H1 (cell line): ENCODE results near the gene TEX54. TPM values are rescaled to one million over a fixed set of nuclear protein-coding genes. Genes with fewer than 3 reads are reported as not detected.

Experiments used
- CTCF ChIA-PET: fragments of 300-600 bp; sonication (Branson Sonifier 250); formaldehyde crosslinking; loops from one replicate; lab custom pipeline; 2021; ENCODE audit not compliant: partially characterized antibody; lab: Charles Lee
- POLR2A ChIA-PET: fragments of 300-600 bp; sonication (Branson Sonifier 250); formaldehyde crosslinking; loops from one replicate; lab custom pipeline; 2021; ENCODE audit warnings: inconsistent platforms; ENCODE audit not compliant: partially characterized antibody; lab: Charles Lee
- DNase-seq, 2 experiments: peaks; one replicate each; pipeline versions ENCODE4 v3.0.0 to v3.0.0-alpha.2; 2010 to 2022; ENCODE audit warnings: low spot score in 2 of 2, low read depth in 1 of 2, mixed read lengths in 1 of 2
- FAIRE-seq: peaks from 2 replicates; lab custom pipeline; 2011; peaks lifted over from hg19 to GRCh38; lab: Jason Lieb, UNC
- H2AFZ ChIP-seq: 2 replicates; pipeline ENCODE4 v1.8.1; 2012; ENCODE audit warnings: low read length, inconsistent platforms
- H2AK5ac ChIP-seq: 2 replicates; pipeline ENCODE4 v1.6.1; 2013; ENCODE audit warnings: low read depth, low read length
- H2BK120ac ChIP-seq: replicated peaks from 2 replicates; pipeline ENCODE3; 2013; ENCODE audit warnings: low read depth, low read length, inconsistent platforms
- H2BK12ac ChIP-seq: 2 replicates; pipeline ENCODE4 v1.6.1; 2013; ENCODE audit warnings: low read depth, low read length
- H2BK15ac ChIP-seq: 2 replicates; pipeline ENCODE4 v1.6.1; 2013; ENCODE audit warnings: low read length
- H2BK20ac ChIP-seq: 2 replicates; pipeline ENCODE4 v1.6.1; 2013; ENCODE audit warnings: low read length
- H2BK5ac ChIP-seq: 2 replicates; pipeline ENCODE4 v1.6.1; 2013; ENCODE audit warnings: low read depth, low read length
- H3K14ac ChIP-seq: 2 replicates; pipeline ENCODE4 v1.6.1; 2013; ENCODE audit warnings: inconsistent platforms; ENCODE audit not compliant: insufficient read length
- H3K18ac ChIP-seq: 2 replicates; pipeline ENCODE4 v1.6.1; 2013; ENCODE audit warnings: low read length; ENCODE audit errors: extremely low read depth
- H3K23ac ChIP-seq: 2 replicates; pipeline ENCODE4 v1.6.1; 2013; ENCODE audit warnings: inconsistent platforms; ENCODE audit not compliant: insufficient read length
- H3K23me2 ChIP-seq: 2 replicates; pipeline ENCODE4 v1.6.1; 2013; ENCODE audit warnings: low read depth, low read length
- H3K27ac ChIP-seq: 2 replicates; pipeline ENCODE4 v1.6.1; 2011; ENCODE audit warnings: low read depth, low read length, inconsistent platforms
- H3K27me3 ChIP-seq, 4 experiments: replicated peaks in 1 of 4; 1 replicate in 1 of 4; 2 replicates in 3 of 4; pipeline versions ENCODE4 v1.6.1 to v1.8.1; 2011 to 2013; ENCODE audit warnings: low read length in 3 of 4, mild to moderate bottlenecking in 3 of 4, inconsistent platforms in 2 of 4, mixed read lengths in 2 of 4, moderate library complexity in 1 of 4; ENCODE audit not compliant: control insufficient read depth in 3 of 4, insufficient read depth in 3 of 4; ENCODE audit errors: extremely low read depth in 1 of 4
- H3K36me3 ChIP-seq, 4 experiments: 2 replicates each; pipeline versions ENCODE4 v1.6.1 to v1.8.1; 2011 to 2013; ENCODE audit warnings: mild to moderate bottlenecking in 4 of 4, low read length in 3 of 4, moderate library complexity in 2 of 4, control low read depth in 1 of 4, inconsistent platforms in 1 of 4; ENCODE audit not compliant: insufficient read depth in 4 of 4, control insufficient read depth in 2 of 4
- H3K4ac ChIP-seq: replicated peaks from 2 replicates; pipeline ENCODE3; 2013; ENCODE audit warnings: low read length, low read depth, mixed read lengths, inconsistent platforms; ENCODE audit not compliant: insufficient read length
- H3K4me1 ChIP-seq, 4 experiments: replicated peaks in 1 of 4; 1 replicate in 1 of 4; 2 replicates in 3 of 4; pipeline versions ENCODE4 v1.6.1 to v1.8.1; 2011 to 2013; ENCODE audit warnings: low read length in 3 of 4, inconsistent platforms in 2 of 4, mixed read lengths in 1 of 4; ENCODE audit not compliant: insufficient read depth in 4 of 4, control insufficient read depth in 3 of 4
- H3K4me2 ChIP-seq, 2 experiments: 2 replicates each; pipeline versions ENCODE4 v1.6.1 to v1.8.1; 2011 to 2013; ENCODE audit warnings: low read depth in 2 of 2, low read length in 2 of 2, control low read depth in 1 of 2, inconsistent platforms in 1 of 2, mild to moderate bottlenecking in 1 of 2; ENCODE audit not compliant: insufficient read depth in 1 of 2
- H3K4me3 ChIP-seq, 4 experiments: fragments of 200-600, 300-600 bp in 1 of 4; sonication (generic), shearing (Covaris generic), sonication (Bioruptor Twin) in 1 of 4; 2 replicates each; pipeline versions ENCODE4 v1.5.1 to v1.8.1; 2011 to 2016; ENCODE audit warnings: low read length in 4 of 4, low read depth in 3 of 4, control low read depth in 2 of 4, inconsistent platforms in 2 of 4, mild to moderate bottlenecking in 2 of 4, mixed read lengths in 1 of 4, moderate library complexity in 1 of 4; ENCODE audit not compliant: insufficient read depth in 2 of 4; ENCODE audit errors: extremely low read depth in 1 of 4
- H3K56ac ChIP-seq: replicated peaks from 2 replicates; pipeline ENCODE3; 2013; ENCODE audit warnings: low read depth, mild to moderate bottlenecking, mixed read lengths, low read length, inconsistent platforms; ENCODE audit not compliant: insufficient read length
- H3K79me1 ChIP-seq: 2 replicates; pipeline ENCODE4 v1.6.1; 2013; ENCODE audit warnings: low read depth, low read length, control low read depth
- H3K79me2 ChIP-seq, 2 experiments: 2 replicates each; pipeline versions ENCODE4 v1.6.1 to v1.8.1; 2012 to 2013; ENCODE audit warnings: low read length in 2 of 2, mild to moderate bottlenecking in 2 of 2, inconsistent platforms in 1 of 2; ENCODE audit not compliant: insufficient read depth in 2 of 2, control insufficient read depth in 1 of 2
- H3K9ac ChIP-seq, 4 experiments: replicated peaks in 1 of 4; 1 replicate in 1 of 4; 2 replicates in 3 of 4; pipeline versions ENCODE4 v1.6.1 to v1.8.1; 2011 to 2013; ENCODE audit warnings: low read depth in 3 of 4, low read length in 3 of 4, control low read depth in 2 of 4, mild to moderate bottlenecking in 2 of 4, moderate library complexity in 2 of 4, inconsistent platforms in 1 of 4; ENCODE audit errors: extremely low read depth in 1 of 4
- H3K9me3 ChIP-seq, 2 experiments: 2 replicates each; pipeline versions ENCODE4 v1.6.1 to v1.8.1; 2012 to 2013; ENCODE audit warnings: mild to moderate bottlenecking in 2 of 2, moderate library complexity in 2 of 2, control low read depth in 1 of 2, inconsistent platforms in 1 of 2, low read depth in 1 of 2, low read length in 1 of 2, mixed read lengths in 1 of 2; ENCODE audit not compliant: insufficient read depth in 2 of 2
- H4K20me1 ChIP-seq, 2 experiments: replicated peaks in 1 of 2; 2 replicates each; pipeline versions ENCODE3 to v1.8.1; 2011 to 2013; ENCODE audit warnings: inconsistent platforms in 2 of 2, low read length in 2 of 2, mild to moderate bottlenecking in 1 of 2; ENCODE audit not compliant: insufficient read depth in 2 of 2, control insufficient read depth in 1 of 2
- H4K5ac ChIP-seq: 2 replicates; pipeline ENCODE4 v1.6.1; 2013; ENCODE audit warnings: low read length, low read depth, mixed read lengths, inconsistent platforms; ENCODE audit not compliant: insufficient read length
- H4K8ac ChIP-seq: 2 replicates; pipeline ENCODE4 v1.8.0; 2013; ENCODE audit warnings: mild to moderate bottlenecking, moderate library complexity, low read length, inconsistent platforms; ENCODE audit not compliant: insufficient read depth; ENCODE audit errors: extremely low read depth
- H4K91ac ChIP-seq: replicated peaks from 2 replicates; pipeline ENCODE3; 2013; ENCODE audit warnings: low read length, mixed read lengths, inconsistent platforms; ENCODE audit not compliant: insufficient read length
- ASH2L ChIP-seq: fragments of 200-600, 300-600 bp; sonication (generic); IDR thresholded peaks from one replicate; pipeline ENCODE4 v1.7.1; 2017; ENCODE audit warnings: low read length
- BACH1 ChIP-seq: IDR thresholded peaks from 2 replicates; pipeline ENCODE4 v1.6.1; 2012; ENCODE audit warnings: low read length, improper control_type of control experiment
- CEBPB ChIP-seq: IDR thresholded peaks from 2 replicates; pipeline ENCODE4 v1.6.1; 2012; ENCODE audit warnings: low read depth, low read length
- CREB1 ChIP-seq: IDR thresholded peaks from 2 replicates; pipeline ENCODE4 v1.6.1; 2012; ENCODE audit warnings: inconsistent platforms
- EP300 ChIP-seq, 2 experiments: IDR thresholded peaks; 1 replicate in 1 of 2; 2 replicates in 1 of 2; pipeline ENCODE4 v1.6.1; 2011 to 2012; ENCODE audit warnings: low read depth in 2 of 2, low read length in 2 of 2, mild to moderate bottlenecking in 2 of 2, borderline replicate concordance in 1 of 2, inconsistent platforms in 1 of 2, moderate library complexity in 1 of 2
- KDM1A ChIP-seq: fragments of 200-600, 300-600 bp; sonication (generic); IDR thresholded peaks from 2 replicates; pipeline ENCODE4 v1.7.1; 2016; ENCODE audit warnings: mild to moderate bottlenecking, low read length, borderline replicate concordance
- KDM4A ChIP-seq: IDR thresholded peaks from one replicate; pipeline ENCODE4 v1.7.1; 2012; ENCODE audit warnings: low read depth, mild to moderate bottlenecking, moderate library complexity, low read length, inconsistent platforms; ENCODE audit not compliant: severe bottlenecking
- KDM5A ChIP-seq: fragments of 200-600 bp; IDR thresholded peaks from 2 replicates; pipeline ENCODE4 v1.7.1; 2012; ENCODE audit warnings: mild to moderate bottlenecking, low read length, inconsistent platforms, mixed read lengths
- NANOG ChIP-seq: IDR thresholded peaks from 2 replicates; pipeline ENCODE4 v1.6.1; 2011; ENCODE audit warnings: low read length, low read depth, mild to moderate bottlenecking, inconsistent platforms; ENCODE audit not compliant: insufficient read depth, poor library complexity, severe bottlenecking
- NRF1 ChIP-seq: IDR thresholded peaks from 2 replicates; pipeline ENCODE4 v1.6.1; 2011; ENCODE audit warnings: mild to moderate bottlenecking, low read depth, low read length, improper control_type of control experiment
- RBBP5 ChIP-seq: IDR thresholded peaks from 2 replicates; pipeline ENCODE4 v1.7.1; 2012; ENCODE audit warnings: low read depth, mild to moderate bottlenecking, inconsistent platforms, low read length, moderate library complexity, borderline replicate concordance
- SP1 ChIP-seq: IDR thresholded peaks from 2 replicates; pipeline ENCODE4 v1.6.1; 2011; ENCODE audit warnings: low read depth, low read length
- SP2 ChIP-seq: IDR thresholded peaks from 2 replicates; pipeline ENCODE4 v1.6.1; 2012; ENCODE audit warnings: mild to moderate bottlenecking, low read length, inconsistent platforms
- SUZ12 ChIP-seq: fragments of 200-600 bp; sonication (generic); IDR thresholded peaks from 2 replicates; pipeline ENCODE4 v1.6.1; 2012; ENCODE audit warnings: mild to moderate bottlenecking, inconsistent platforms, low read length, moderate library complexity, mixed read lengths
- TCF12 ChIP-seq: IDR thresholded peaks from 2 replicates; pipeline ENCODE4 v1.6.1; 2011; ENCODE audit warnings: low read depth, mild to moderate bottlenecking, low read length
- WGBS, 2 experiments: shearing (Covaris generic) in 1 of 2; methylation state at CpG; one replicate each; pipeline versions ENCODE4 v1.1.6 to v1.1.7; 2013 to 2015; ENCODE audit warnings: low lambda C conversion rate in 2 of 2, mixed read lengths in 2 of 2, inconsistent platforms in 1 of 2, low coverage in 1 of 2, missing lambda C conversion rate in 1 of 2; ENCODE audit not compliant: insufficient replicate concordance in 2 of 2, insufficient coverage in 1 of 2, insufficient read length in 1 of 2; ENCODE audit errors: extremely low coverage in 1 of 2, missing lambda C conversion rate in 1 of 2; 5-methylcytosine and 5-hydroxymethylcytosine counted together
- polyA plus RNA-seq, 7 experiments: library from polyadenylated mRNA; depleted of rRNA in 3 of 7; stranded (reverse) in 5 of 7; unstranded in 2 of 7; fragments of >200 nt in 5 of 7; fragments of 200-250 nt in 2 of 7; gene quantifications; 1 replicate in 5 of 7; 2 replicates in 1 of 7; 4 replicates in 1 of 7; pipeline versions ENCODE4 v1.2.1 to v1.2.3, GENCODE V29; 2011 to 2013; ENCODE audit warnings: missing spikeins in 2 of 7, mixed read lengths in 2 of 7
- total RNA-seq: library from RNA; stranded (reverse); fragmentation: NEBNext Ultra II Directional; extraction: Animal tissue kit (Norgen Biotek cat#: 25700); gene quantifications from 2 replicates; pipeline ENCODE4 v1.2.1, GENCODE V29; 2021

The TEX54 gene
- total and polyA plus RNA-seq, 2 of the 8 experiments (the other 6 are each of a cell fraction or from before 2014, with no cell fraction given) = 1.2 TPM; not detected in 1

GRCh38 chr11:62816557-62816956 lies 16.1 kb downstream of the TEX54 start:
- no peak overlapping the region for H3K56ac ChIP-seq
- H4K20me1 ChIP-seq = no peaks in the 10 kb centered on the region
- H3K79me2 ChIP-seq = no peaks in the 10 kb centered on the region; a peak in 1 of 4 replicates
- H3K14ac ChIP-seq = no peak overlapping the region
- H3K9ac ChIP-seq = no peak overlapping the region
- no peaks in the 10 kb centered on the region for H3K9me3 ChIP-seq
- H2BK12ac ChIP-seq = no peak overlapping the region
- no peaks in the 10 kb centered on the region for H3K23me2 ChIP-seq
- no peaks in the 10 kb centered on the region for H3K79me1 ChIP-seq
- CTCF ChIA-PET = interaction anchor here (0.7 to 1.9 kb wide), 7 partner anchors 9 to 69 kb away, joined by 3 to 9 read pairs (median 3); partner anchors contain the start of gene TMEM223
- no peak overlapping the region for H2BK15ac ChIP-seq
- no peak overlapping the region for H2AK5ac ChIP-seq
- H2BK5ac ChIP-seq = no peak overlapping the region
- no peak overlapping the region for H3K4ac ChIP-seq
- no peak overlapping the region for H3K4me2 ChIP-seq
- no peak overlapping the region for H2BK120ac ChIP-seq
- no peak for DNase-seq
- H3K36me3 ChIP-seq = peaks cover 3 to 18% (median 4%) of the 10 kb centered on the region in 4 experiments; a peak in 4 of 8 replicates
- no peaks in the 10 kb centered on the region for H3K4me1 ChIP-seq
- no peak overlapping the region for H3K4me3 ChIP-seq
- H2AFZ ChIP-seq = no peak overlapping the region
- H3K18ac ChIP-seq = no peak overlapping the region
- H2BK20ac ChIP-seq = no peak overlapping the region
- no peak overlapping the region for H3K23ac ChIP-seq
- no peak overlapping the region for H4K91ac ChIP-seq
- H4K5ac ChIP-seq = no peak overlapping the region
- H4K8ac ChIP-seq = no peak overlapping the region
- WGBS, 2 experiments = 97% methylated on average over 8 of the region's 8 CpGs; no CpG with 5 or more reads in 1 of the 2 experiments
- POLR2A ChIA-PET = interaction anchor here (0.7 to 6.8 kb wide), 14 partner anchors 10 to 75 kb away, joined by 3 to 57 read pairs (median 6); partner anchors contain the start of genes NXF1, STX5, TEX54 and WDR74
- no peak for FAIRE-seq
- no peak overlapping the region for H3K27ac ChIP-seq
- no peaks in the 10 kb centered on the region for H3K27me3 ChIP-seq
- TF ChIP-seq SP1 (no peak), TCF12 (no peak), KDM5A (no peak), CEBPB (no peak), KDM4A (no peak), NRF1 (no peak), RBBP5 (no peak), SP2 (no peak), BACH1 (no peak), NANOG (no peak), KDM1A (no peak), ASH2L (no peak), EP300 (IDR thresholded peaks at IDR 0.05; ENCODE audit: borderline replicate concordance in 1 of 2, low read depth in 2 of 2, low read length in 2 of 2) (no peak), CREB1 (no peak), SUZ12 (no peak)
